Stimulated activated CD8-positive, alpha-beta memory T cell treated with anti-CD3 and anti-CD28 coated beads, Interleukin-15, amount 100 ng/mL, for 1 hour (primary cell): Measurements from ENCODE around the gene MARK3.

Experiments used
- DNase-seq: peaks from one replicate; pipeline ENCODE4 v3.0.0-alpha.2; 2020; ENCODE audit warnings: low read depth

Gene MARK3

GRCh38 chr14:103395244-103395643 is 10.0 kb downstream of the MARK3 start:
- DNase-seq = no peak

- no peak for DNase-seq
Measured at GRCh38 chr14:103396463-103396862, 11.2 kb downstream of the MARK3 start.

- no peak for DNase-seq
Measured at GRCh38 chr14:103398427-103399195, 13.4 kb downstream of the MARK3 start.

- no peak for DNase-seq
Measured at GRCh38 chr14:103400537-103400936, 15.3 kb downstream of the MARK3 start.

GRCh38 chr14:103401223-103402214 is 16.3 kb downstream of the MARK3 start:
- DNase-seq = no peak

- DNase-seq = no peak
Measured at GRCh38 chr14:103402695-103403094, 17.5 kb downstream of the MARK3 start.

GRCh38 chr14:103404032-103404918 is 19.1 kb downstream of the MARK3 start:
- DNase-seq = no peak

GRCh38 chr14:103404920-103405319 is 19.7 kb downstream of the MARK3 start:
- DNase-seq = no peak

GRCh38 chr14:103408491-103409155 is 23.4 kb downstream of the MARK3 start:
- no peak for DNase-seq

- DNase-seq = no peak
Measured at GRCh38 chr14:103416916-103417315, 31.7 kb downstream of the MARK3 start.

- DNase-seq = no peak
Measured at GRCh38 chr14:103418481-103418818, 33.2 kb downstream of the MARK3 start.

- DNase-seq = no peak
Measured at GRCh38 chr14:103421556-103421955, 36.3 kb downstream of the MARK3 start.

GRCh38 chr14:103423050-103423461 is 37.8 kb downstream of the MARK3 start:
- DNase-seq = no peak

- DNase-seq = no peak
Measured at GRCh38 chr14:103427485-103428443, 42.5 kb downstream of the MARK3 start.

- no peak for DNase-seq
Measured at GRCh38 chr14:103428723-103429556, 43.7 kb downstream of the MARK3 start.

GRCh38 chr14:103430358-103430757 is 45.1 kb downstream of the MARK3 start:
- no peak for DNase-seq

- no peak for DNase-seq
Measured at GRCh38 chr14:103432627-103433026, 47.4 kb downstream of the MARK3 start.

GRCh38 chr14:103433916-103434563 is 48.8 kb downstream of the MARK3 start:
- DNase-seq = no peak
